M059J (cell line): ENCODE measurements around the gene TSPEAR. TPM values are rescaled to one million over a fixed set of nuclear protein-coding genes. Genes with fewer than 3 reads are reported as not detected.
"Not testable (repeated sequence)": the region's sequence is repeated elsewhere in the genome, so short reads cannot be mapped to it uniquely, and the experiment has no call there.

ENCODE experiments used
- DNase-seq: peaks from one replicate; pipeline ENCODE4 v3.0.0-alpha.2; 2012; ENCODE audit warnings: low read depth
- total RNA-seq: library from RNA; depleted of rRNA; stranded (reverse); fragments of >200 nt; shearing (Covaris generic); gene quantifications from 2 replicates; pipeline ENCODE4 v1.2.3, GENCODE V29; 2014

The TSPEAR gene
- total RNA-seq, 1 experiment from 2014 or later: not detected

DNA sequence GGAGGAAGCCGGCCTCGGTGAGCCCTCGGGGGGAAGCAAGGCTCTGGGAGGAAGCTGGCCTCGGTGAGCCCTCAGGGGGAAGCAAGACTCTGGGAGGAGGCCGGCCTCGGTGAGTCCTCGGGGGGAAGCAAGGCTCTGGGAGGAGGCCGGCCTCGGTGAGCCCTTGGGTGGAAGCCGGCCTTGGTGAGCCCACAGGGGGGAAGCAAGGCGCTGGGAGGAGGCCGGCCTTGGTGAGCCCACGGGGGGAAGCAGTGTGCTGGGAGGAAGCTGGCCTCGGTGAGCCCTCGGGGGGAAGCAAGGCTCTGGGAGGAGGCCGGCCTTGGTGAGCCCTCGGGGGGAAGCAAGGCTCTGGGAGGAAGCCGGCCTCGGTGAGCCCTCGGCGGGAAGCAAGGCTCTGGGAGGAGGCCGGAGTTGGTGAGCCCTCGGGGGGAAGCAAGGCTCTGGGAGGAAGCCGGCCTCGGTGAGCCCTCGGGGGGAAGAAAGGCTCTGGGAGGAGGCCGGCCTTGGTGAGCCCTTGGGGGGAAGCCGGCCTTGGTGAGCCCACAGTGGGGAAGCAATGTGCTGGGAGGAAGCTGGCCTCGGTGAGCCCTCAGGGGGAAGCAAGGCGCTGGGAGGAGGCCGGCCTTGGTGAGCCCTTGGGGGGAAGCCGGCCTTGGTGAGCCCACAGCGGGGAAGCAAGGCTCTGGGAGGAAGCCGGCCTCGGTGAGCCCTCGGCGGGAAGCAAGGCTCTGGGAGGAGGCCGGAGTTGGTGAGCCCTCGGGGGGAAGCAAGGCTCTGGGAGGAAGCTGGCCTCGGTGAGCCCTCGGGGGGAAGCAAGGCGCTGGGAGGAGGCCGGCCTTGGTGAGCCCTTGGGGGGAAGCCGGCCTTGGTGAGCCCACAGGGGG lies 208.1 kb downstream of the TSPEAR start:
- not testable (repeated sequence) for DNase-seq

DNA sequence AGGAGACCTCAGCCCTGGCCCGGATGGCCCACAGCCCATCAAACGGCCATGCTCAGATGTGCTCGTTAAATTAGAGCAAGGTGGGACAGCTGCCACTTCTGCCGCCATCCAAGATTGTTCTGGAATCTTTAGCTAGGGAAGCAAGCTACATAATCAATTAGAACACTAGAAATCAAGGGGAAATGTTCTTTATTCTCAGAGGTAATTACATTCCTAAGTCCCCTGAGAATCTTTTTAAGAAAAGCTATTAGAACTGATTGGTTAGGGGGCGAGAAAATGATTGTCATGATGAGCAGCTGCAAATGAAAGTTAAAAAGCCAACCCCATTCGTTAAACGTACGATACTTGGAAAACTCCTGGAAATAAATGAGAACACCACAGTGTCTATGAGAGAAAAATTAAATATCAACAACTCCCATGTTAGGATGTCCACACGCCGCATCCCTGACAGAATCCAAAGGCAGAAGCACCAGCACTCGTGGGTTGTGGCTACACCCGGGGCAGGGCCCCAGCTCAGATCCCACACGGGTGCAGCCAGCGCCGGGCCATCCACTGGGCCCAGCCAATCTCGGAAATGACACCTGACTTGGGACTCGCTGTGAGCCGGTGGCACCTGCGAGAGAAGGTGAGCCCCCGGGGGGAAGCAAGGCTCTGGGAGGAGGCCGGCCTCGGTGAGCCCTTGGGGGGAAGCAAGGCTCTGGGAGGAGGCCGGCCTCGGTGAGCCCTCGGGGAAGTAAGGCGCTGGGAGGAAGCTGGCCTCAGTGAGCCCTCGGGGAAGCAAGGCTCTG lies 209.0 kb downstream of the TSPEAR start:
- DNase-seq: no peak

DNA sequence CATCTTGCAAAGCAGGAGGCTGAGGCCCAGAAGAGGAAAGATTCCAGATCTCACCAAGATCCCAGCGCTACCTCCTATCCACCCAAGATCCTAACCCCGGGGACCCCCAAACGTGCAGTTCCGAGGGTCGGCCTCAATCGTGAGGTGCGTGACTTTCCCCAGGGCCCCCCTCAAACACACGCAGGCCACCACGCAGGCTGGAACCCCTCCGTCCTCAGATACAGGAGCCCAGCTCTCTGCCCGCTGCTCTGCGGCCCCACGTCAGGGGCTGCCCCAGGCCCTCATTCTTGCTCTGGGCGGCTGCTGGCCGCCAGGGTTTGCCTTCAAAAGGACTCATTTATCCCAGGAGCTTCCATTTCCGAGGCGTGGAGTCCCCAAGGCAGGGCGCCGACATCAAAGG lies 211.3 kb downstream of the TSPEAR start:
- no peak for DNase-seq

DNA sequence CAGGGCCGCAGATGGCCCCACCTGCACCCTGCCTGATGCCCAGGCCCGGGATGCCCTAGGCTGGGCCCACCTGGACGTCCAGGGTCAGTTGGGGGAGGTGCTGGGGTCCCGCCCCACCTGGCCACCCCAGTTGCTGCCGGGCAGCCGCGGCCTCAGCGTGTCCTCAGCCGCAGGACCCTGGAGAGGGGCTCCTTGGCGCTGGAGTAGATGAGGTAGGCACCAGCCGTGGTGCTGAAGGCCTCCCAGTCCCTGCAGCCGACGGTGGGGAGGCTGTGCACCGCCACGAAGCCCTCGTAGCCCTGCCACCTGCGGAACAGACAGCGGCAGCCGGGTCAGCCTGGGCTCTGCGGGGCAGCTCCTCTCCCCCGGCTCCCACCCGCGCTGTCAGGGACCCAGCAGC lies 211.7 kb downstream of the TSPEAR start:
- no peak for DNase-seq

DNA sequence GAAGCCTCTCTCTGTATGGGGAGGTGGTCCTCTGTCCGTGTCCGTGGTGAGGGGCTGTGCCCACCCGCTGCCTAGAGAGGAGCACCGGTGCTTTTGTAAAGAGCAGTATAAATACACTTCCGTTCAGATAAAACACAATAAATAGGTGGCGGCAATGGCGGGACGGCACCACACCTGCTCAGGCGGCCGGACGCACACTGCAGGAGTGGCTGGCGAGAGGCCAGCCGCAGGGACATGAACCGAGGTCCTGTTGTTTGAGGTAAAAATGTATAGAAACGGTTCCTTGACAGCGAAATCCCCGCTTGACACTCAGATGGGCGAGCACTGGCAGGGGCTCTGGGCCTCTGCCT lies 212.2 kb downstream of the TSPEAR start:
- DNase-seq: no peak

DNA sequence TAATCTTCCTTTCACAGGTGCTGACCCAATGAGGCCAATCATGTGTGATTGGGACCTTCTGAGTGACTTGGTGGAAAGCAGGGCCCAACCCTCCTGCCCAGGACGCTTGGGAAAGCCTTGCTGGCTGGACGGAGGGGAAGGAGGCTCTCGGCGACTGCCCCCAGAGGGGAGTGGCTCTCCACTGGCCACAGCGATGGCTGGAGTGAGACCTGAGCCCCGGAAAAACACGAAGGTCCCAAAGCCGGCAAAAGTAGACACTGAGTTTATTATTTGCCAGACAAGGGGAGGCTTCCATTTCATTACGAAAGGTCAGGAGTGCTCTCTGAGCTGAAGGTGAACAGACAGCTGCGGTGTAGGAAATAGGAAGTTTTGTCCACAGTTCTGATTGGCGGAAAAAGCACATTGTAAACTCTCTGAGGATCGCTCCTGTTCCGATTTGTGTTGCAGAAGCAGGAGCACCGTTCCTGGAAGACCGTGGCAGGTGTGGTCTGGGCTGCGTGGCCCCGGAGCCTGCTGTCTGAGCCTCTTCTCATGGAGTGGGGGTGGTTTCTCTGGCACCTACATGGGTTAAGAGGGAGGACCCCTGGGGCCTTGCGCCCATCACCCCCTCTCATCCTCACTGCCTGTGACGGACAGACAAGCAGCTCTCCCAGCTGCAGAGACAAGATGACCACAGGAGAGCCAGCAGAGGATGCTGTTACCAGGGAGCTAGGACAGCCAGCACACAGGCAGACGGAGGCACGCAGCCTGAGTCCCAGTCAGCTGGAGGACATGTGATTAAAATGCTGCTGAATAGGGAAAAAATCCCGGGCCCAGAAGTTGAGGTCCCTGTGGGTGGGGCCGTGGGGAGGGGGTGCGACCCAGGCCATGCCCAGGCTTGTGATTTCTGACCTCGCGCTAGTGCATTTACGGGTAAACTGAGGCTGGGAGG lies 212.8 kb downstream of the TSPEAR start:
- DNase-seq: no peak

DNA sequence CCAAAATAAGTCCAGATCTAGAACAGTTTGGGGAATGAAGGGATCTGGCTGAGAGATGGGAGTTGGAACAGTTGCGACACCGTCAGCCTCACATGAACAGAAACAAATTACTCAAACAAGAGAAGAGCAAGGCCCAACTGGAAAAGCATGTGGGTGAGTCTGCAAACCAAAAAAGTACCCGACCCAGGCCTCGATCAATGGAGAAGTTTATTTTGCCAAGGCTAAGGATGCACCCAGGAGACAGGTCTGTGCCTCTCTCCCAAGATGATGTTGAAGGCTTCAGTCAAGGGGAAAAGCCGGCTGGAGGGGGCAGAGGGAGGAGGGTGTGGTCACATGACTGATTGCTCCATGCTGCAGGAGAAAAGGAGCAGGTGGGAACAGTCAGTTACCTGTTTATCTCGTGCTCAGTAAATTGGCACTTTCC lies 213.7 kb downstream of the TSPEAR start:
- no peak for DNase-seq

DNA sequence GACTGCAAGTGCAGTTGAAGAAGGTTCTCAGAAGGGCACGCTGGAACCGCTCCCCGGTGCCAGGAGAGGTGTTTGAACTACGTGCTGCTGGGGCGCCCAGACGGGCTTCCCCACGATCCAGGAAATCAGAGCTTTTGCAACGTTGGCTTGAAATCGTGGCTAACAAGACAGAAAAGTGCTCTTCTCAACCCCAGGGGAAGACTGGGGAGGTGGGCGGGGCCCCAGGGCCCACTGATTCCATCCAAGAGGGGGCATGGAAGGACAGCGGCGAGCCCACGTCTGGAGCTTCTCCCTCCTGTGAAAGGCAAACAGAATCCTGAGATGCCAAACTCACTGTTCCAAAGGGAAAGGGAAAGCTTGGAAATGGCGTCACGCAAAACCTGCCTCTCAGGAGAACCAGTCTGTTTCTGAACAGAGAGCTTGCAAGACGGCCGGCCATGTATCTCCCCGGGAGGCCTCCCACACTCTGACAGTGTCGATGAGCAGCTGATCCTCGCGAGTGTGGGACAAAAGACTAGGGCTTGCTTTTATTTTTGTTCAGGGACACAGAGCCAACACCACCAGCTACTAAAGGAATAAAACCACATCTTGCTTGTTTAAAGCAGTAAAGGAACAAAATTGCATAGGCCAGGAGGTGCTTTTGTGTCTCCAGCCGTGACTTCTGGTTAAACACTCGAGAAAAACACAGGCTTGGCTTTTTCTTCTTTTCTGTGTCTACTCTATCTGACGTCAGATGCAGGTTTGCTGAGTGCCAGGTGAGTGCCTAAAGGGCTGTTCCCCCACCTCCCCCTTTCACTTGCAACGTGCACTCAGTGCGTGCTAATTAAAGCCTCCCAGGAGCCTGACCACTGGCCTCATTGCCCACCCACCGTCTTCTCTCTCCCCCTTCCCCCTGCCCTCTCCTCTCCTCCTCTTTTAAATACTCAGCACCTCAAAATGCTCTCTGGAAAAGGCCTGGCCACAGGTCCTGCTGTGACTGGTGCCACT lies 214.5 kb downstream of the TSPEAR start:
- no peak for DNase-seq

DNA sequence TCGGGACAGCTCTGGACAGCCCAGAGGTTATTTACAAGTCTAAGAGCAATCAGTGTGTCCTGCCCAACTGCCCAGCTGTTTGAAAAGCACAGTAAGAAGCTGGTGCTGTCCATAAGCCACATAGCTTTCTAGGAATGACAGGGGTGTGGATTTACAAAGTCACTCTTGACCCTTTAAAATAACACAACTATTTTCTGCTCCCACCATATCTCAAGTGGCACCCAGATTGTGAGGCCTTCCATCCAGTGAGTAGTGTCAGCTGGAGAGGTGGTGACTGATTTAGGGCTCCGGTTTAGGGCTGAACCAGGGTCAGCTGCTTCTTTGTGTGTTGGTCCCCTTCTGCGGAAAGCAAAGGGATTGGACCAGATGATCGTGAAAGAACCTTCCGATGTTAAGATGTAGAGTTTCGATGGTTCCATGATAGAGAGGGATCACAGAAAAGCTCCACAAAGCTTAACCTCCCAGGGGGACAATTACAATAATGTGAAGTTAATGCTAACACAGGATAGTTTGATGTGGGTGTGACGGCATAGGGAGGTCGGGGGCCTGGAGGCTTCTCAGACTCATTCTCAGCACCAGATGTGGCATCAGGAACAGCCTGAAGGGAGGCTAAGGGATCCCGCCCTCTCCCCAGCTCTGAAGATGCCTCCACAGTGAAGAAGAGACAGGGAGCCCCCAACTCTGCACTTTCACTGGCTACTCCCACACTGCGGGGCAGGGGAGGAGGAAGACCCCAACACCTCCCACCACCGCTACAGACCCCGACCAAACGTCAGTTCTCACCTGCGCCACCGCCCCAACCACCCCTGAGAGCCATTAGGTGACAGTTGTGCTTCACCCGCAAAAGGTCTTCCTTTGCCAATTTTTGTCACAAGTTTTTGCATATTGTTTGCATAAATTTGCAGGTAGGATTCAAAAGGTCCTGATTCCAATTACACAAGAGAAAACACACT lies 215.5 kb downstream of the TSPEAR start:
- no peak for DNase-seq

DNA sequence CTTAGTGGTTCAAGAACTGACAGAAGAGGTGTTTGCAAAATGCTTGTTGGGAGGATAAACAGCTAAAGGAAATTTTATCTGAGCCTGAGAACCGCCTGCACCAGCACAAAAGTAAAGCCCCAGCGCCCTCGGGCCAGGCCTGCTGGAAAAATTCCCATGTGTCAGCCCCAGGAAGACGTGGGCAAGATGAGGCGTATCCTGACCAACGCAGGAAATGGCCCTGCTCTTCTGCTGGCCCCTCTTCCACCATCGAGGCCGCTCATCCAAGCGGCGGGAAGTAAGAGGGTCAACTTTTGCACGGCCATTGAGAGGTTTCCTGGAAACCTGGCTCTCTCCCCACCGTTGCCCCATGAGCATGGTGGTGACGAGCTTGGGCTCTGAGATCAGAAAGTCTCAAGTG lies 216.4 kb downstream of the TSPEAR start:
- no peak for DNase-seq

DNA sequence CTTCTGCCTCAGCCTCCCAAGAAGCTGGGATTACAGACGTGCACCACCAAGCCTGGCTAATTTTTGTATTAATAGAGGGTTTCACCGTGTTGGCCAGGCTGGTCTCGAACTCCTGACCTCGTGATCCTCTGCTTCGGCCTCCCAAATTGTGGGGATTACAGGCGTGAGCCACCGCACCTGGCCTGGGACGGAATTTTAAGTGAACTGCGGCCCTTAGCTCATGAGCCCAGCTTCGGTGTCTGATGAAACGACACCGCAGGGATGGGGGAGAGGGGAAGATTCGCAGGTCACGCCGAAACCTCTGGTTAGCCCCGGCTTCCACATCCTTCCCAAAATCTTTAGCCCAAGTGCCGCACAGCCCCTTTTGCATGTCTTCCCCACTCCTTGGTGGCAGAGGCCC lies 217.0 kb downstream of the TSPEAR start:
- no peak for DNase-seq

DNA sequence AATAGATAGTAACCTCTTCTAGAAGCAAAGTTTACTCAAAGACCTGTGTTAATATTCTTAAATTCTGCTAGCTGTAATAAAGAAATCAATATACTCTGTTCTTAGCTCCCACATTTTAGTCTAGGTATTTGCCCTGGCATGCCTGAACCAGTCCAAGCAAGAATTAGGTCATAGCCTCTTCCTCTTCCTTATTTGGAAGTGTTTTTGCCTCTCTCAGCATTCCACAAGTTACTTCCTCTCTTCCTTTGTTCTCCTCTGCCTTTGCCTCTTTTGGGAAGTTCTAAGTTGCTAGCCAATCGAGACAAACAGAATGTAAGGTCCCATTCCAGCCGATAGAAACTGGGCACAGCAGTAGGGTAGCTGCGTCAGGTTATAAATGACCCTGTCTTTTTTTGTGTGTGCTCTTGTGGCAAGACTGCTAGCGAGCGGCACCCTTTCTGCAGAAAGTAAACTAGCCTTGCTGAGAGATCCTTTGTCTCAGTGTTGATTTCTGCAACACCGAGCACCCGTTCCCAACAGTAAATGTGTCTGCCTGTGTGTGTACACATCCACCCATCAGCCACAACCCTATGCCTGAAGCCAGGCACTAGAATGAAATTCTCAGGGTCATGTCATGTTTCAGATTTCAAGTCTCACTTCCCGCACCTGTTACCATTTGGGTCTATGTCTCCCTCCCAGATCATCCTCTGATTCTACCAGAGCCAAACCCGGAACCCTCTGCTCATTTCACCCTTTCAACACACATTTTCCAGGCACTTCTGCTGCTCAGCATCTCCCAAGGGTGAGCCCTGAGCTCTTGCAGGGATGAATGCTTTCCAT lies 218.6 kb downstream of the TSPEAR start:
- no peak for DNase-seq

DNA sequence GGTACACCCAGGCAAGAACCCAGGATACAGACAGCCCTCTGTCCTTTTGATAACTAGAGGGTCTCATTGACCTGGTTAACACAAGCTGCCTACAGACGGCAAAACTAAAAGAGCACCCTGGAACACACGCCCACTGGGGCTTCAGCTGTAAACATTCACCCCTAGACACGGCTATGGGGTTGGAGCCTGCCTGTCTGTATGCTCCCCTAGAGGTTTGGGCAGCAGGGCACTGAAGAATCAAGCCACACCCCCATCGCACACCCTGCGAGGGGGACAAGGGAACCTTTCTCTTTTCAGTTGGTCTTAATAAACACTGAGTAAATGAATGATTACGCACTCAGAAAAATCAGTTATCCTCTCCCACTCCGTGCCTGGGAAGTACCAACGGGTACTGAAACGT lies 220.6 kb downstream of the TSPEAR start:
- no peak for DNase-seq

DNA sequence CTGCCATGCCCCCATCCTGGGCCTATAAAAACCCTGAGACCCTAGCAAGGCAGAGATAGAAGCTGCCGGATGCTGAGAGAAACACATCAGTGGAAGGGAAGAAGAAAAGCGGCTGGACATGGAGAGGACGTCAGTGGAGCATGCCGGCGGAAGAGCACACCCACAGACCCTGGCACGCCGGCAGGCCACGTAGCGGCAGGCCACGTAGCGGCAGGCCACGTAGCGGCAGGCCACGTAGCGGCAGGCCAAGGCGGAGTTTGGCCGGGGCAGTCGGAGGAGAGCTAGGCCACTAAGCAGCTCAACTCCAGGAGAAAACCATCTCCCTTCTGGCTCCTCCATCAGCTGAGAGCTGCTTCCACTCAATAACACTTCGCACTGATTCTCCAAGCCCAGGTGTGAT lies 221.0 kb downstream of the TSPEAR start:
- DNase-seq: no peak

DNA sequence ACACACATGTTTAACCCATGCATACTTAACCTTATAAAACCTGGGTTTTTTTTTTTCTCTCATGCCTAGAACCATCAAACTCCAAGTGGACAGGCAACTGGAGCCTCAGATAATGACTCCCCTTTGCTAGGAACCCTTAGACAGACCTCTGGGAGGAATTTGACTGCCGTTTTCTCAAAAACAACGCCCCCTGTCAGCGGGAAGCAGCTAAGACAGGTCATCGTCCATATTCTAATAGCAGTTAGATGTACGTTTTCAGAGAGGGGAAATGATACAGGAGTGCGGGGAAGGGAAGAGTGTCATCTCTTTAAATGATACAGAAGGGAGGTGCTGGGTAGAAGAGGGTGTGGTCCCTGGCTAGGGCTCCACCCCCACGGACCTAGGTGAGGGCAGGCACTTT lies 221.4 kb downstream of the TSPEAR start:
- DNase-seq: no peak

DNA sequence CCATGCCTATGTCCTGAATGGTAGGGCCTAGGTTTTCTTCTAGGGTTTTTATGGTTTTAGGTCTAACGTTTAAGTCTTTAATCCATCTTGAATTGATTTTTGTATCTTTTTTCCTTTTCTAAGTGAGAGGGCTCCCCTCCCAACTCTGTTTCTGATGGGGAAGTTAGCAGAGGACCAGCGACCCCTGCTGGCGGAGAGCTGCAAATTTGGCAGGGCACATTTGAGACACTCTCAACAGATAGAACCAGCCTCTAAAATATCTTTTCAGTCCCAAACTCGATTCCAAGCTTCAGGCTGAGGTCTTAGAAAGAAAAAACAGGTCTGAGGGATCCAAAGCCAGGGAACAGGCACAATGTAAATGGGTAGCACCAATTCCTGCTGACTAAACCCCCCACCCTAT lies 223.5 kb downstream of the TSPEAR start:
- no peak for DNase-seq

DNA sequence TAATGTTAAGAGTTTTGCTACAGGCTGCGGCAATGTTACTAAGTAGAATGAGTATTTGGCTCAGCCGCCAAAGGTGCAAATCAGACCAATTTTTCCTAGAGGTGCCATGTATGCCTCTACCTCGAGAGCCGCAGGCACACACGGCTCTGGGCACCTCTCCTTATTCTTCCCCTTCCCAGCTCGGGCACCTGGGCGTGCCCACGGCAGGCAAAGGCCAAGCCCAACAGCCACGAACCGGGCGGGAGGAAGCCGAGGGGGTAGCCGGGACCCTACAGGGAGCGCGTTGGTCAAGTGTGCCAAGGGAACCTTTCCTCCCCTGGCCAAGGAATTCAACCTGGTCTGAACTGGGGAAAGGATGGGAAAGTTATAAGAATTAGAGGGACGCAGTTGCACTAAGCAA lies 225.1 kb downstream of the TSPEAR start:
- no peak for DNase-seq

DNA sequence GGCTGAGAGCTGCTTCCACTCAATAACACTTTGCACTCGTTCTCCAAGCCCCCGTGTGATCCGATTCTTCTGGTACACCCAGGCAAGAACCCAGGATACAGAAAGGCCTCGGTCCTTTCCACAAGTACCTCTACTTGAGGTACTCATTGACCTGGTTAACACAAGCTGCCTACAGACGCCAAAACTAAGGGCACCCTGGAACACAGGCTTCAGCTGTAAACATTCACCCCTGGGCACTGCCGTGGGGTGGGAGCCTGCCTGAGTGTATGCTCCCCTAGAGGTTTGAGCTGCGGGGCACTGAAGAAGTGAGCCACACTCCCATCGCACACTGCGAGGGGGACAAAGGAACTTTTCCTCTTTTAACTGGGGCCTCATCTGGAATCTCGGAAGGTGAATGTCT lies 225.6 kb downstream of the TSPEAR start:
- DNase-seq: no peak
